Gastroesophageal sphincter (tissue), 4 donors: ENCODE results near the gene SETBP1. TPM values are rescaled to one million over a fixed set of nuclear protein-coding genes. Genes with fewer than 3 reads are reported as not detected.

Source experiments
- ATAC-seq: fragments of 150-250 bp; one replicate; pipeline ENCODE4 v1.9.1; 2016; ENCODE audit warnings: mild to moderate bottlenecking, moderate library complexity
- H3K27ac ChIP-seq, 4 donors: fragments of 200-600 bp; sonication (generic) in 3 of 4; 1 replicate in 3 of 4; 2 replicates in 1 of 4; pipeline ENCODE4 v1.5.1; 2016 to 2019
- H3K27me3 ChIP-seq: fragments of 200-600 bp; sonication (generic); one replicate; pipeline ENCODE4 v1.5.1; 2019
- H3K36me3 ChIP-seq, 2 donors: fragments of 200-600 bp; sonication (generic); one replicate each; pipeline ENCODE4 v1.5.1; 2019; ENCODE audit warnings: control low read depth in 1 of 2
- H3K4me1 ChIP-seq, 3 donors: fragments of 200-600 bp; sonication (generic); 1 replicate in 2 of 3; 2 replicates in 1 of 3; pipeline ENCODE4 v1.5.1; 2016 to 2019; ENCODE audit warnings: control low read depth in 2 of 3
- H3K4me3 ChIP-seq, 2 donors: fragments of 200-600 bp; sonication (generic); one replicate each; pipeline ENCODE4 v1.5.1; 2019; ENCODE audit warnings: mild to moderate bottlenecking in 1 of 2, moderate library complexity in 1 of 2
- H3K9me3 ChIP-seq, 3 donors: fragments of 200-600 bp; sonication (generic); one replicate each; pipeline ENCODE4 v1.5.1; 2017 to 2019; ENCODE audit warnings: control low read depth in 2 of 3
- CTCF ChIP-seq, 4 experiments: fragments of 200-600 bp in 2 of 4; fragments of 450-650 bp in 2 of 4; sonication (generic) in 1 of 4; IDR thresholded peaks; one replicate each; pipeline ENCODE4 v1.5.1; 2017 to 2019; ENCODE audit warnings: antibody characterized with exemption in 4 of 4, mild to moderate bottlenecking in 2 of 4, moderate library complexity in 2 of 4
- EP300 ChIP-seq: sonication (generic); formaldehyde crosslinking; IDR thresholded peaks from one replicate; pipeline ENCODE4 v1.6.1; 2017; ENCODE audit warnings: antibody characterized with exemption, mild to moderate bottlenecking
- POLR2A ChIP-seq, 2 donors: fragments of 450-650 bp; IDR thresholded peaks; one replicate each; pipeline ENCODE4 v1.6.1; 2017; ENCODE audit warnings: antibody characterized with exemption in 2 of 2, mild to moderate bottlenecking in 2 of 2, moderate library complexity in 1 of 2
- POLR2AphosphoS5 ChIP-seq: sonication (generic); formaldehyde crosslinking; IDR thresholded peaks from one replicate; pipeline ENCODE4 v1.6.1; 2017; ENCODE audit warnings: antibody characterized with exemption
- WGBS, 2 donors: methylation state at CpG; one replicate each; pipeline ENCODE4 v1.1.5; 2018; ENCODE audit warnings: low coverage in 1 of 2; 5-methylcytosine and 5-hydroxymethylcytosine counted together
- total RNA-seq, 4 donors: library from RNA; depleted of rRNA; stranded (reverse); fragments of >200 nt; gene quantifications; one replicate each; pipeline ENCODE4 v1.1.0, GENCODE V29; 2016

SETBP1 gene
- total RNA-seq, 4 donors from 2014 or later = 42.5 to 87.6 (median 67.8) TPM

DNA sequence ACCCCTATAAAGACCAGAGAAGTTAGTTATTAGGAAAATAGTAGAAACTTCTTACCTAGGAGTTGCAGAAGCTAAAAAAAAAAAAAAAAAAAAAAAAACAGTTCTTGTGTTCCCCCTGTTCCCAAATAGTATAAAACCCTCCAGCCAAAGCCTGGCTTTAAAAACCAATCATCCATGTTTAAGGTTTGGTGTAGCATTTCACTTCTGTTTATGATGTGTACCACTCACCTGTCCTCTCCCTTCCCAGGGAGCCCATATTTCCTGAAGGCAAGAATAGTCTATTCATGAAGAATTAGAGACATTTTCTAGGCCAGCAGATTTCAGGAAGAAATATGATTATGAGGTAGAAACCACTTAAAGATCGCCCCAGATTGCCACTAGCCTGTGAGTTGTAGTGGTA lies 273.6 kb downstream of the SETBP1 start:
- H3K4me1 ChIP-seq = peaks cover 0 to 26% (median 5%) of the 10 kb centered on the region in 3 donors
- WGBS, 2 donors = 20 to 60% methylated on average over 1 of the region's 1 CpG
- no peak for TF ChIP-seq EP300
- TF ChIP-seq CTCF (IDR thresholded peaks at IDR 0.05) = no peak
- no peak for TF ChIP-seq POLR2A (IDR thresholded peaks at IDR 0.05)
- peaks cover 0 to 52% of the 10 kb centered on the region in 2 donors for H3K36me3 ChIP-seq
- H3K27ac ChIP-seq = no peak overlapping the region
- no peaks in the 10 kb centered on the region for H3K9me3 ChIP-seq
- H3K4me3 ChIP-seq = no peak overlapping the region
- no peak for ATAC-seq
- no peaks in the 10 kb centered on the region for H3K27me3 ChIP-seq

DNA sequence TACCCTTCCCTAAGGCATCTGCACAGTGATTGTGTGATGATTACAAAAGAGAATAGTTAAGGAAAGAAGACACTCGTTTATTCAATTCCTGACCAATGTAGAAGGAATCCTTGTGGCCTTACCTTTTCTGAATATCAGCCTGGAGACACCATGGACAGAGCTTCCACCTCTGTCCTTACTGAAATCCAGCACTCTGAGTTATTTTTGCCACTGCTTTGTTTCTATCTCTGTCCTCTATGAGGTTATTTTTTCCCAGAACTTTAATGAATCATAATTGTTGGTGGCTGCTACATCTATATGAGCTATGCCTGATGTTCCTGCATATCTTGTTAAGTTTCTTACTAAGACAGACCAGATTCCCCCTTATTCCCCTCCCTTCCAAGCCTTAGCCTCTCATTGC lies 275.1 kb downstream of the SETBP1 start:
- no peak for TF ChIP-seq CTCF (IDR thresholded peaks at IDR 0.05)
- Histone ChIP-seq H3K27me3 (no peaks in the 10 kb centered on the region), H3K27ac (no peak overlapping the region), H3K36me3 (peaks cover 0 to 39% of the 10 kb centered on the region in 2 donors), H3K4me3 (no peak overlapping the region), H3K4me1 (peaks cover 0 to 32% (median 5%) of the 10 kb centered on the region in 3 donors), H3K9me3 (no peaks in the 10 kb centered on the region)
- WGBS, 2 donors = 59 to 80% methylated on average over 1 of the region's 1 CpG
- ATAC-seq = no peak

- H3K27ac ChIP-seq = no peak overlapping the region
- ATAC-seq = no peak
- no peaks in the 10 kb centered on the region for H3K27me3 ChIP-seq
- H3K4me3 ChIP-seq = no peak overlapping the region
- TF ChIP-seq CTCF (IDR thresholded peaks at IDR 0.05) (no peak), EP300 (no peak), POLR2AphosphoS5 (no peak), POLR2A (IDR thresholded peaks at IDR 0.05) (no peak)
- H3K4me1 ChIP-seq = peaks cover 0 to 32% (median 5%) of the 10 kb centered on the region in 3 donors
- no peaks in the 10 kb centered on the region for H3K9me3 ChIP-seq
- peaks cover 0 to 32% of the 10 kb centered on the region in 2 donors for H3K36me3 ChIP-seq
- WGBS, 2 donors = 78 to 100% methylated on average over 1 of the region's 1 CpG
Measured at GRCh38 chr18:44957025-44957424, 276.3 kb downstream of the SETBP1 start.

DNA sequence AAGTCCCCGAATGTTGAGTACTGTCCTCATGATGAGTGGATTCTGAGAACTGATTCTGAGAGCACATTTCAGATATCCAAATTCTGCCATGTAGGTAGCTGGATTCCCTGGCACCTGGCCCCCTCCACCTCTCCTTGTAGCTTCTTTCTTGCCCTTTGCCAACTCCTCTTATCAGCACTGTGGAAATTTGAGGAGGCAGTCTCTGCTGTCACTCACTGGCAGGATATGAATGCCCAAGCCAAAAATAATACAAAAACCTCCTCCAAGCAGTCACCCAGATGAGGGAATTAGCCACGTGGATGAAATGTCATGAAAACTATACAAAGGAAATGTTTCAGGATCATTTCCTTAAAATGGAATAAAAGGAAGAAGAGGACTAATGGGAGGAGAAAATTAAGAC lies 276.8 kb downstream of the SETBP1 start:
- no peaks in the 10 kb centered on the region for H3K27me3 ChIP-seq
- 51 to 73% methylated on average over 2 of the region's 2 CpGs for WGBS, 2 donors
- TF ChIP-seq CTCF (IDR thresholded peaks at IDR 0.05) (no peak), POLR2A (IDR thresholded peaks at IDR 0.05) (no peak), EP300 (no peak), POLR2AphosphoS5 (no peak)
- H3K4me3 ChIP-seq = no peak overlapping the region
- H3K4me1 ChIP-seq = peaks cover 0 to 32% (median 5%) of the 10 kb centered on the region in 3 donors
- H3K27ac ChIP-seq = no peak overlapping the region
- no peaks in the 10 kb centered on the region for H3K9me3 ChIP-seq
- peaks cover 0 to 29% of the 10 kb centered on the region in 2 donors for H3K36me3 ChIP-seq
- no peak for ATAC-seq

DNA sequence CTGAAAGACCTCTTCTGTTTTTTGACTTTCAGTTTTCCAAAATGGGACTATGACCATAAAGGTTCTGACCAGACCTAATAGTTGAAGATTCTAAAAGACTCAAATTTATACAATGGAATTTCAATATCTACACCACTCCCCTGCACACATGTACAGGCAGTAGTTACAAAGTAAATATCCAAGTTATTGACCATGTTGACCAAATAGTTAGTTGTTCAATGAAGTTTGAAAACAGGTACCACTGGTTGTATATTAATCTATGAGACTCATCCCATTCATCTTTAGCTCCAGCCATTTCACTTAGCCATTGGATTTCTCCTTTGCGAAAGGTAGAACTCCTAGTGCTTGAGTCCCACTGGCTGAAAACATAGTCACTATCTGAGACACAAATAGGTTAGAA lies 277.4 kb downstream of the SETBP1 start:
- H3K27ac ChIP-seq = no peak overlapping the region
- no peaks in the 10 kb centered on the region for H3K27me3 ChIP-seq
- no peak for ATAC-seq
- H3K4me1 ChIP-seq = peaks cover 0 to 32% (median 5%) of the 10 kb centered on the region in 3 donors
- H3K36me3 ChIP-seq = peaks cover 0 to 23% of the 10 kb centered on the region in 2 donors
- TF ChIP-seq EP300 (no peak), POLR2A (IDR thresholded peaks at IDR 0.05) (no peak), POLR2AphosphoS5 (no peak), CTCF (IDR thresholded peaks at IDR 0.05) (no peak)
- no peak overlapping the region for H3K4me3 ChIP-seq
- H3K9me3 ChIP-seq = no peaks in the 10 kb centered on the region
- 89 to 100% methylated on average over 1 of the region's 1 CpG for WGBS, 2 donors
